ENCODE measurements around the gene AGBL1.

GRCh38 chr15:86066174-86066834, 13.4 kb upstream of the AGBL1 start:
- TF ChIP-seq, protein P1, sequence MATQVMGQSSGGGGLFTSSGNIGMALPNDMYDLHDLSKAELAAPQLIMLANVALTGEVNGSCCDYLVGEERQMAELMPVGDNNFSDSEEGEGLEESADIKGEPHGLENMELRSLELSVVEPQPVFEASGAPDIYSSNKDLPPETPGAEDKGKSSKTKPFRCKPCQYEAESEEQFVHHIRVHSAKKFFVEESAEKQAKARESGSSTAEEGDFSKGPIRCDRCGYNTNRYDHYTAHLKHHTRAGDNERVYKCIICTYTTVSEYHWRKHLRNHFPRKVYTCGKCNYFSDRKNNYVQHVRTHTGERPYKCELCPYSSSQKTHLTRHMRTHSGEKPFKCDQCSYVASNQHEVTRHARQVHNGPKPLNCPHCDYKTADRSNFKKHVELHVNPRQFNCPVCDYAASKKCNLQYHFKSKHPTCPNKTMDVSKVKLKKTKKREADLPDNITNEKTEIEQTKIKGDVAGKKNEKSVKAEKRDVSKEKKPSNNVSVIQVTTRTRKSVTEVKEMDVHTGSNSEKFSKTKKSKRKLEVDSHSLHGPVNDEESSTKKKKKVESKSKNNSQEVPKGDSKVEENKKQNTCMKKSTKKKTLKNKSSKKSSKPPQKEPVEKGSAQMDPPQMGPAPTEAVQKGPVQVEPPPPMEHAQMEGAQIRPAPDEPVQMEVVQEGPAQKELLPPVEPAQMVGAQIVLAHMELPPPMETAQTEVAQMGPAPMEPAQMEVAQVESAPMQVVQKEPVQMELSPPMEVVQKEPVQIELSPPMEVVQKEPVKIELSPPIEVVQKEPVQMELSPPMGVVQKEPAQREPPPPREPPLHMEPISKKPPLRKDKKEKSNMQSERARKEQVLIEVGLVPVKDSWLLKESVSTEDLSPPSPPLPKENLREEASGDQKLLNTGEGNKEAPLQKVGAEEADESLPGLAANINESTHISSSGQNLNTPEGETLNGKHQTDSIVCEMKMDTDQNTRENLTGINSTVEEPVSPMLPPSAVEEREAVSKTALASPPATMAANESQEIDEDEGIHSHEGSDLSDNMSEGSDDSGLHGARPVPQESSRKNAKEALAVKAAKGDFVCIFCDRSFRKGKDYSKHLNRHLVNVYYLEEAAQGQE (IDR thresholded peaks at IDR 0.05; ENCODE audit: insufficient read depth in 1 of 2, low read depth in 2 of 2, low read length in 2 of 2) = no peak
- TF ChIP-seq SIN3A (IDR thresholded peaks at IDR 0.05; ENCODE audit: borderline replicate concordance, insufficient read depth, low read length) (no peak), TAF1 (IDR thresholded peaks at IDR 0.05; ENCODE audit: borderline replicate concordance, insufficient read depth, low read length) (no peak)

All from PFSK-1 (cell line).